H1 (cell line): ENCODE results near the gene TMEM151B. TPM values are rescaled to one million over a fixed set of nuclear protein-coding genes. Genes with fewer than 3 reads are reported as not detected.
A peak's percentile ranks its signal among the peaks of the same experiment; 100 is the strongest.

Experiments
- CTCF ChIA-PET: fragments of 300-600 bp; sonication (Branson Sonifier 250); formaldehyde crosslinking; loops from one replicate; lab custom pipeline; 2021; ENCODE audit not compliant: partially characterized antibody; lab: Charles Lee
- POLR2A ChIA-PET: fragments of 300-600 bp; sonication (Branson Sonifier 250); formaldehyde crosslinking; loops from one replicate; lab custom pipeline; 2021; ENCODE audit warnings: inconsistent platforms; ENCODE audit not compliant: partially characterized antibody; lab: Charles Lee
- DNase-seq, 2 experiments: peaks; one replicate each; pipeline versions ENCODE4 v3.0.0 to v3.0.0-alpha.2; 2010 to 2022; ENCODE audit warnings: low spot score in 2 of 2, low read depth in 1 of 2, mixed read lengths in 1 of 2
- FAIRE-seq: peaks from 2 replicates; lab custom pipeline; 2011; peaks lifted over from hg19 to GRCh38; lab: Jason Lieb, UNC
- H2AFZ ChIP-seq: 2 replicates; pipeline ENCODE4 v1.8.1; 2012; ENCODE audit warnings: low read length, inconsistent platforms
- H2AK5ac ChIP-seq: 2 replicates; pipeline ENCODE4 v1.6.1; 2013; ENCODE audit warnings: low read depth, low read length
- H2BK120ac ChIP-seq: replicated peaks from 2 replicates; pipeline ENCODE3; 2013; ENCODE audit warnings: low read depth, low read length, inconsistent platforms
- H2BK12ac ChIP-seq: 2 replicates; pipeline ENCODE4 v1.6.1; 2013; ENCODE audit warnings: low read depth, low read length
- H2BK15ac ChIP-seq: 2 replicates; pipeline ENCODE4 v1.6.1; 2013; ENCODE audit warnings: low read length
- H2BK20ac ChIP-seq: 2 replicates; pipeline ENCODE4 v1.6.1; 2013; ENCODE audit warnings: low read length
- H2BK5ac ChIP-seq: 2 replicates; pipeline ENCODE4 v1.6.1; 2013; ENCODE audit warnings: low read depth, low read length
- H3K14ac ChIP-seq: 2 replicates; pipeline ENCODE4 v1.6.1; 2013; ENCODE audit warnings: inconsistent platforms; ENCODE audit not compliant: insufficient read length
- H3K18ac ChIP-seq: 2 replicates; pipeline ENCODE4 v1.6.1; 2013; ENCODE audit warnings: low read length; ENCODE audit errors: extremely low read depth
- H3K23ac ChIP-seq: 2 replicates; pipeline ENCODE4 v1.6.1; 2013; ENCODE audit warnings: inconsistent platforms; ENCODE audit not compliant: insufficient read length
- H3K23me2 ChIP-seq: 2 replicates; pipeline ENCODE4 v1.6.1; 2013; ENCODE audit warnings: low read depth, low read length
- H3K27ac ChIP-seq: 2 replicates; pipeline ENCODE4 v1.6.1; 2011; ENCODE audit warnings: low read depth, low read length, inconsistent platforms
- H3K27me3 ChIP-seq, 4 experiments: replicated peaks in 1 of 4; 1 replicate in 1 of 4; 2 replicates in 3 of 4; pipeline versions ENCODE4 v1.6.1 to v1.8.1; 2011 to 2013; ENCODE audit warnings: low read length in 3 of 4, mild to moderate bottlenecking in 3 of 4, inconsistent platforms in 2 of 4, mixed read lengths in 2 of 4, moderate library complexity in 1 of 4; ENCODE audit not compliant: control insufficient read depth in 3 of 4, insufficient read depth in 3 of 4; ENCODE audit errors: extremely low read depth in 1 of 4
- H3K36me3 ChIP-seq, 4 experiments: 2 replicates each; pipeline versions ENCODE4 v1.6.1 to v1.8.1; 2011 to 2013; ENCODE audit warnings: mild to moderate bottlenecking in 4 of 4, low read length in 3 of 4, moderate library complexity in 2 of 4, control low read depth in 1 of 4, inconsistent platforms in 1 of 4; ENCODE audit not compliant: insufficient read depth in 4 of 4, control insufficient read depth in 2 of 4
- H3K4ac ChIP-seq: replicated peaks from 2 replicates; pipeline ENCODE3; 2013; ENCODE audit warnings: low read length, low read depth, mixed read lengths, inconsistent platforms; ENCODE audit not compliant: insufficient read length
- H3K4me1 ChIP-seq, 4 experiments: replicated peaks in 1 of 4; 1 replicate in 1 of 4; 2 replicates in 3 of 4; pipeline versions ENCODE4 v1.6.1 to v1.8.1; 2011 to 2013; ENCODE audit warnings: low read length in 3 of 4, inconsistent platforms in 2 of 4, mixed read lengths in 1 of 4; ENCODE audit not compliant: insufficient read depth in 4 of 4, control insufficient read depth in 3 of 4
- H3K4me2 ChIP-seq, 2 experiments: 2 replicates each; pipeline versions ENCODE4 v1.6.1 to v1.8.1; 2011 to 2013; ENCODE audit warnings: low read depth in 2 of 2, low read length in 2 of 2, control low read depth in 1 of 2, inconsistent platforms in 1 of 2, mild to moderate bottlenecking in 1 of 2; ENCODE audit not compliant: insufficient read depth in 1 of 2
- H3K4me3 ChIP-seq, 4 experiments: fragments of 200-600, 300-600 bp in 1 of 4; sonication (generic), shearing (Covaris generic), sonication (Bioruptor Twin) in 1 of 4; 2 replicates each; pipeline versions ENCODE4 v1.5.1 to v1.8.1; 2011 to 2016; ENCODE audit warnings: low read length in 4 of 4, low read depth in 3 of 4, control low read depth in 2 of 4, inconsistent platforms in 2 of 4, mild to moderate bottlenecking in 2 of 4, mixed read lengths in 1 of 4, moderate library complexity in 1 of 4; ENCODE audit not compliant: insufficient read depth in 2 of 4; ENCODE audit errors: extremely low read depth in 1 of 4
- H3K56ac ChIP-seq: replicated peaks from 2 replicates; pipeline ENCODE3; 2013; ENCODE audit warnings: low read depth, mild to moderate bottlenecking, mixed read lengths, low read length, inconsistent platforms; ENCODE audit not compliant: insufficient read length
- H3K79me1 ChIP-seq: 2 replicates; pipeline ENCODE4 v1.6.1; 2013; ENCODE audit warnings: low read depth, low read length, control low read depth
- H3K79me2 ChIP-seq, 2 experiments: 2 replicates each; pipeline versions ENCODE4 v1.6.1 to v1.8.1; 2012 to 2013; ENCODE audit warnings: low read length in 2 of 2, mild to moderate bottlenecking in 2 of 2, inconsistent platforms in 1 of 2; ENCODE audit not compliant: insufficient read depth in 2 of 2, control insufficient read depth in 1 of 2
- H3K9ac ChIP-seq, 4 experiments: replicated peaks in 1 of 4; 1 replicate in 1 of 4; 2 replicates in 3 of 4; pipeline versions ENCODE4 v1.6.1 to v1.8.1; 2011 to 2013; ENCODE audit warnings: low read depth in 3 of 4, low read length in 3 of 4, control low read depth in 2 of 4, mild to moderate bottlenecking in 2 of 4, moderate library complexity in 2 of 4, inconsistent platforms in 1 of 4; ENCODE audit errors: extremely low read depth in 1 of 4
- H3K9me3 ChIP-seq, 2 experiments: 2 replicates each; pipeline versions ENCODE4 v1.6.1 to v1.8.1; 2012 to 2013; ENCODE audit warnings: mild to moderate bottlenecking in 2 of 2, moderate library complexity in 2 of 2, control low read depth in 1 of 2, inconsistent platforms in 1 of 2, low read depth in 1 of 2, low read length in 1 of 2, mixed read lengths in 1 of 2; ENCODE audit not compliant: insufficient read depth in 2 of 2
- H4K20me1 ChIP-seq, 2 experiments: replicated peaks in 1 of 2; 2 replicates each; pipeline versions ENCODE3 to v1.8.1; 2011 to 2013; ENCODE audit warnings: inconsistent platforms in 2 of 2, low read length in 2 of 2, mild to moderate bottlenecking in 1 of 2; ENCODE audit not compliant: insufficient read depth in 2 of 2, control insufficient read depth in 1 of 2
- H4K5ac ChIP-seq: 2 replicates; pipeline ENCODE4 v1.6.1; 2013; ENCODE audit warnings: low read length, low read depth, mixed read lengths, inconsistent platforms; ENCODE audit not compliant: insufficient read length
- H4K8ac ChIP-seq: 2 replicates; pipeline ENCODE4 v1.8.0; 2013; ENCODE audit warnings: mild to moderate bottlenecking, moderate library complexity, low read length, inconsistent platforms; ENCODE audit not compliant: insufficient read depth; ENCODE audit errors: extremely low read depth
- H4K91ac ChIP-seq: replicated peaks from 2 replicates; pipeline ENCODE3; 2013; ENCODE audit warnings: low read length, mixed read lengths, inconsistent platforms; ENCODE audit not compliant: insufficient read length
- BCL11A ChIP-seq, 2 experiments: IDR thresholded peaks; one replicate each; pipeline ENCODE4 v1.6.1; 2011; ENCODE audit warnings: low read depth in 2 of 2, low read length in 2 of 2, mild to moderate bottlenecking in 2 of 2
- SIN3A ChIP-seq, 2 experiments: IDR thresholded peaks in 1 of 2; conservative IDR thresholded peaks in 1 of 2; 2 replicates each; pipeline ENCODE4 v1.6.1; 2011 to 2012; ENCODE audit warnings: low read length in 2 of 2, improper control_type of control experiment in 1 of 2, low read depth in 1 of 2, mild to moderate bottlenecking in 1 of 2
- WGBS, 2 experiments: shearing (Covaris generic) in 1 of 2; methylation state at CpG; one replicate each; pipeline versions ENCODE4 v1.1.6 to v1.1.7; 2013 to 2015; ENCODE audit warnings: low lambda C conversion rate in 2 of 2, mixed read lengths in 2 of 2, inconsistent platforms in 1 of 2, low coverage in 1 of 2, missing lambda C conversion rate in 1 of 2; ENCODE audit not compliant: insufficient replicate concordance in 2 of 2, insufficient coverage in 1 of 2, insufficient read length in 1 of 2; ENCODE audit errors: extremely low coverage in 1 of 2, missing lambda C conversion rate in 1 of 2; 5-methylcytosine and 5-hydroxymethylcytosine counted together
- polyA plus RNA-seq, 7 experiments: library from polyadenylated mRNA; depleted of rRNA in 3 of 7; stranded (reverse) in 5 of 7; unstranded in 2 of 7; fragments of >200 nt in 5 of 7; fragments of 200-250 nt in 2 of 7; gene quantifications; 1 replicate in 5 of 7; 2 replicates in 1 of 7; 4 replicates in 1 of 7; pipeline versions ENCODE4 v1.2.1 to v1.2.3, GENCODE V29; 2011 to 2013; ENCODE audit warnings: missing spikeins in 2 of 7, mixed read lengths in 2 of 7
- total RNA-seq: library from RNA; stranded (reverse); fragmentation: NEBNext Ultra II Directional; extraction: Animal tissue kit (Norgen Biotek cat#: 25700); gene quantifications from 2 replicates; pipeline ENCODE4 v1.2.1, GENCODE V29; 2021

The TMEM151B gene
- total and polyA plus RNA-seq, 2 of the 8 experiments (the other 6 are each of a cell fraction or from before 2014, with no cell fraction given), result 8.0 to 15.5 TPM

- Histone ChIP-seq H3K79me1 (peaks cover 29% of the 10 kb centered on the region), H4K20me1 (peaks cover 30 to 43% of the 10 kb centered on the region in 2 experiments), H2BK12ac (no peak overlapping the region), H3K4me1 (peaks cover 14 to 35% (median 28%) of the 10 kb centered on the region in 4 experiments), H3K23me2 (peaks cover 16% of the 10 kb centered on the region), H2BK5ac (no peak overlapping the region; the same call in 1 of the 2 replicates), H3K18ac (no peak overlapping the region), H2AK5ac (no peak overlapping the region), H3K4me2 (peak overlapping the region; percentile 43 to 95; a peak in 2 of 4 replicates), H3K79me2 (peaks cover 10 to 48% of the 10 kb centered on the region in 2 experiments; a peak in 3 of 4 replicates), H3K9ac (no peak overlapping the region), H4K5ac (no peak overlapping the region), H2BK120ac (no peak overlapping the region), H3K27ac (no peak overlapping the region), H2BK20ac (no peak overlapping the region), H3K23ac (no peak overlapping the region), H3K56ac (no peak overlapping the region), H4K91ac (no peak overlapping the region), H3K14ac (no peak overlapping the region), H3K9me3 (no peaks in the 10 kb centered on the region), H3K4ac (no peak overlapping the region), H3K27me3 (no peaks in the 10 kb centered on the region), H2BK15ac (no peak overlapping the region), H2AFZ (no peak overlapping the region), H4K8ac (no peak overlapping the region; the same call in 1 of the 2 replicates), H3K4me3 (no peak overlapping the region), H3K36me3 (peaks cover 20 to 41% (median 34%) of the 10 kb centered on the region in 4 experiments; a peak in 7 of 8 replicates)
- FAIRE-seq (no peak), DNase-seq (no peak)
- 88% methylated on average over 7 of the region's 7 CpGs; no CpG with 5 or more reads in 1 of the 2 experiments for WGBS, 2 experiments
- ChIA-PET POLR2A (interaction anchor here (0.8 to 21.0 kb wide), 14 partner anchors 8 to 74 kb away, joined by 3 to 477 read pairs (median 5); partner anchors contain the start of genes HSP90AB1 and SLC35B2), CTCF (interaction anchor here (0.8 to 19.4 kb wide), 17 partner anchors 9 to 131 kb away, joined by 3 to 287 read pairs (median 4); partner anchors contain the start of genes HSP90AB1 and SLC35B2)
- TF ChIP-seq BCL11A (IDR thresholded peaks at IDR 0.05; ENCODE audit: low read depth in 2 of 2, low read length in 2 of 2), result no peak
- TF ChIP-seq SIN3A (conservative IDR thresholded peaks at IDR 0.05 in 1 of 2, IDR thresholded peaks at IDR 0.05 in 1 of 2; ENCODE audit: low read depth in 1 of 2, low read length in 2 of 2), result peak in 1 of 2 experiments; percentile 58; a peak in 1 of 4 replicates
Measured at GRCh38 chr6:44227148-44227793, 43.0 kb upstream of the TMEM151B start.
